K562 treated with DMSO at 1 percent for 24 hours (cell line): ENCODE results near the gene ZNF626. TPM values are rescaled to one million over a fixed set of nuclear protein-coding genes. Genes with fewer than 3 reads are reported as not detected.

Experiments
- total RNA-seq: library from RNA; unstranded; fragments of 300-600 nt; gene quantifications from 2 replicates; pipeline ENCODE4 v1.2.3, GENCODE V29; 2022; ENCODE audit warnings: low read depth; ENCODE audit not compliant: insufficient read depth

The ZNF626 gene
- total RNA-seq = 1.5 and 2.0 TPM in 2 replicates

GRCh38 chr19:20661150-20661819 is at the start of gene ZNF626:
ZNF626 (minus strand) TSS chr19:20661571; CDS start chr19:20661446, 125 bp downstream.

Other genes with a start within 250 kb of the ZNF626 start
- 0.17 TPM in 1 of 2 replicates, not detected in the other for gene ZNF737, start 95.8 kb downstream of the ZNF626 start, total RNA-seq
- 0.39 TPM in 1 of 2 replicates, not detected in the other for gene ZNF66, start 114.7 kb upstream of the ZNF626 start, total RNA-seq